Neural progenitor cell (in vitro differentiated cells): ENCODE data around the gene MYRIP. TPM values are rescaled to one million over a fixed set of nuclear protein-coding genes. Genes with fewer than 3 reads are reported as not detected.

ENCODE experiments used
- DNase-seq: peaks from one replicate; pipeline ENCODE4 v3.0.0-alpha.2; 2016; ENCODE audit warnings: low spot score
- H2AFZ ChIP-seq: fragments of 200-600 bp; sonication (generic); replicated peaks from 2 replicates; pipeline ENCODE4 v1.6.1; 2016; ENCODE audit warnings: antibody characterized with exemption
- H3F3A ChIP-seq: fragments of 200-600 bp; sonication (generic); 2 replicates; pipeline ENCODE4 v1.6.1; 2016; ENCODE audit warnings: antibody characterized with exemption, low read depth
- H3K27ac ChIP-seq: fragments of 200-600 bp; sonication (generic); 2 replicates; pipeline ENCODE4 v1.5.1; 2016; ENCODE audit warnings: mild to moderate bottlenecking
- H3K27me3 ChIP-seq: fragments of 200-600 bp; sonication (generic); 2 replicates; pipeline ENCODE4 v1.6.1; 2016; ENCODE audit warnings: mild to moderate bottlenecking, moderate library complexity
- H3K36me3 ChIP-seq: fragments of 200-600 bp; sonication (generic); 2 replicates; pipeline ENCODE4 v1.5.1; 2016
- H3K4me1 ChIP-seq: fragments of 200-600 bp; sonication (generic); 2 replicates; pipeline ENCODE4 v1.6.1; 2016; ENCODE audit warnings: mixed run types
- H3K4me2 ChIP-seq: fragments of 200-600 bp; sonication (generic); 2 replicates; pipeline ENCODE4 v1.6.1; 2016
- H3K4me3 ChIP-seq: fragments of 200-600 bp; sonication (generic); 2 replicates; pipeline ENCODE4 v1.5.1; 2016
- H3K79me2 ChIP-seq: fragments of 200-600 bp; sonication (generic); 2 replicates; pipeline ENCODE4 v1.6.1; 2016; ENCODE audit warnings: low read depth
- H3K9ac ChIP-seq: fragments of 200-600 bp; sonication (generic); 2 replicates; pipeline ENCODE4 v1.6.1; 2016
- H3K9me3 ChIP-seq: fragments of 200-600 bp; sonication (generic); 2 replicates; pipeline ENCODE4 v1.5.1; 2016; ENCODE audit warnings: low read depth
- H4K20me1 ChIP-seq: fragments of 200-600 bp; sonication (generic); 2 replicates; pipeline ENCODE4 v1.6.1; 2016; ENCODE audit warnings: low read depth
- H3K27ac Mint-ChIP-seq: 3 replicates; pipeline ENCODE4 v1.8.0; 2021; ENCODE audit warnings: mixed read lengths
- H3K27me3 Mint-ChIP-seq: 2 replicates; pipeline ENCODE4 v1.8.0; 2022; ENCODE audit warnings: low read depth, mild to moderate bottlenecking, inconsistent platforms, moderate library complexity, mixed read lengths; ENCODE audit not compliant: insufficient read depth
- H3K36me3 Mint-ChIP-seq: 3 replicates; pipeline ENCODE4 v1.8.0; 2021; ENCODE audit warnings: mixed read lengths
- H3K4me1 Mint-ChIP-seq: 3 replicates; pipeline ENCODE4 v1.8.0; 2021; ENCODE audit warnings: mixed read lengths
- H3K4me3 Mint-ChIP-seq: 3 replicates; pipeline ENCODE4 v1.8.0; 2021; ENCODE audit warnings: mild to moderate bottlenecking, moderate library complexity, mixed read lengths
- H3K9me3 Mint-ChIP-seq: 3 replicates; pipeline ENCODE4 v1.8.0; 2020; ENCODE audit warnings: mixed read lengths
- CTCF ChIP-seq: fragments of 200-600 bp; sonication (generic); IDR thresholded peaks from 2 replicates; pipeline ENCODE4 v1.5.1; 2017; ENCODE audit warnings: antibody characterized with exemption, mild to moderate bottlenecking
- EZH2 ChIP-seq: fragments of 200-600 bp; sonication (generic); IDR thresholded peaks from 2 replicates; pipeline ENCODE4 v1.6.1; 2017; ENCODE audit warnings: antibody characterized with exemption, mild to moderate bottlenecking, moderate library complexity
- EZH2phosphoT487 ChIP-seq: fragments of 200-600 bp; sonication (generic); IDR thresholded peaks from 2 replicates; pipeline ENCODE4 v1.6.1; 2017; ENCODE audit warnings: antibody characterized with exemption
- total RNA-seq: library from RNA; depleted of rRNA; stranded (reverse); fragments of >200 nt; gene quantifications from 2 replicates; pipeline ENCODE4 v1.2.3, GENCODE V29; 2015; ENCODE audit warnings: low replicate concordance

The MYRIP gene
- total RNA-seq, 1 donor from 2014 or later = 0.62 TPM

DNA sequence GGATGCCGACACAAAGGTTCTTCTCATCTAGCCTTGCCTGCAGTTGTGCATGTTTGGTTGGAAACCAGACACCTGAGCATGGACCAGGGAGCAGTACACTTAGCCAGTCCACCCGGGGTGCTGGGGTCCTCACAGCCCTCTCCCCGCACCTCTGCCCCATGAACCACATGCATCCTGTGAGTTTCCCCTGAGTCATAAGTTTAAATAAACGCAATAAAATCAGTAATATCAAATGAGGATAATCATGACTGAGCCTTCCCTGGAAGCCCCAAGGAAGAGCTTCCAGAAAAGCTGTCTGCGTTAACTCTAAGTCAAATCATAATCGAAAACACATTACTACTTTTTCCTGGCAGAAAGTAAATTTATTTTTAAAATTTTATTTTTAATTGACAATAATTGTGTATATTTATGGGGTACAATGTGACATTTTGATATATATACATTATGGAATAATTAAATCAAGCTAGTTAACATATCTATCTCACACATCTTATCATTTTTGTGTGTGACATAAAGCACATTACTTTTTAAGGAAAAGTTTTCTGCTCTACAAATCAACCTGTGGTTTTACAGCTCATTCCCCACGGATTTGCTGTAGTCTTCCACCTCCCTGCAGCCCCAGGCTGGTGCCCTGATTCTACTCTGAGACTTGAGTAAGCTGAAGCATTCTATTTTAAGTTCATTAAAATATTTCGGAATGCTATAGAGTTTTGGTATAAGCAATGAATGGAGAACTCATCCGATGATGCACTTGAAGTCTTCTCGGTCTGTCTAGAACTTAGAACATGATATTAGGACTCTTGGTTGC lies 334.1 kb downstream of the MYRIP start:
- Histone ChIP-seq H3F3A (no peaks in the 10 kb centered on the region), H3K9ac (no peak overlapping the region)

DNA sequence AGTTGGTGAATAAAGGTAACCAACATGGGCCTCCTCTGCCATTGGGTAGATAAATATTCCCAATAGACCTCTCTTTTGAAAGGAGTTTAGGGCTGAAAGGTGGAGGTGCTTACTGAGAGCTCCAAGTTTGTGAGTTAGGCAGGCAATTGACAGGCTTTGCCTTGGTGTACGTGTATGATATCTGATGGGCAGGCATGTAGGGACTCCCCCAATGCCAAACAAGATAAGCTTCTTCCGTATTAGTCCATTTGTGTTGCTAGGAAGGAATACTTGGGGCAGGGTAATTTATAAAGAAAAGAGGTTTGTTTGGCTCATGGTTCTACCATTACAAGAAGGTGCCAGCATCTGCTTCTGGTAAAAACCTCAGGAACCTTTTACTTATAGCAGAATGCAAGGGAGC lies 339.4 kb downstream of the MYRIP start:
- H3K4me3 ChIP-seq = no peak overlapping the region
- no peaks in the 10 kb centered on the region for H3K4me1 ChIP-seq
- no peak overlapping the region for H3K4me2 ChIP-seq
- Mint-ChIP-seq H3K9me3 (no peaks in the 10 kb centered on the region), H3K27me3 (no peaks in the 10 kb centered on the region), H3K36me3 (no peaks in the 10 kb centered on the region), H3K4me3 (no peak overlapping the region), H3K27ac (no peak overlapping the region), H3K4me1 (no peaks in the 10 kb centered on the region)
- no peaks in the 10 kb centered on the region for H3K27me3 ChIP-seq
- H3K27ac ChIP-seq = no peak overlapping the region
- no peak overlapping the region for H2AFZ ChIP-seq
- TF ChIP-seq CTCF (no peak), EZH2 (no peak), EZH2phosphoT487 (no peak)
- H3K79me2 ChIP-seq = no peaks in the 10 kb centered on the region
- H3K36me3 ChIP-seq = no peaks in the 10 kb centered on the region
- no peak overlapping the region for H3K9ac ChIP-seq
- H3F3A ChIP-seq = no peaks in the 10 kb centered on the region
- H4K20me1 ChIP-seq = no peaks in the 10 kb centered on the region
- DNase-seq = no peak
- H3K9me3 ChIP-seq = no peaks in the 10 kb centered on the region

More for the DNA sequence above, 334.1 kb downstream of the MYRIP start:
- H3K4me3 Mint-ChIP-seq = no peak overlapping the region
- Histone ChIP-seq H3K27me3 (no peaks in the 10 kb centered on the region), H2AFZ (no peak overlapping the region), H3K4me2 (no peak overlapping the region), H4K20me1 (no peaks in the 10 kb centered on the region), H3K4me3 (no peak overlapping the region), H3K4me1 (no peaks in the 10 kb centered on the region), H3K27ac (no peak overlapping the region), H3K36me3 (no peaks in the 10 kb centered on the region), H3K79me2 (no peaks in the 10 kb centered on the region), H3K9me3 (no peaks in the 10 kb centered on the region)
- H3K27me3 Mint-ChIP-seq = no peaks in the 10 kb centered on the region
- peaks cover 2% of the 10 kb centered on the region for H3K9me3 Mint-ChIP-seq
- no peaks in the 10 kb centered on the region for H3K4me1 Mint-ChIP-seq
- TF ChIP-seq EZH2 (no peak), EZH2phosphoT487 (no peak), CTCF (no peak)
- H3K27ac Mint-ChIP-seq = no peak overlapping the region
- DNase-seq = no peak
- H3K36me3 Mint-ChIP-seq = no peaks in the 10 kb centered on the region

DNA sequence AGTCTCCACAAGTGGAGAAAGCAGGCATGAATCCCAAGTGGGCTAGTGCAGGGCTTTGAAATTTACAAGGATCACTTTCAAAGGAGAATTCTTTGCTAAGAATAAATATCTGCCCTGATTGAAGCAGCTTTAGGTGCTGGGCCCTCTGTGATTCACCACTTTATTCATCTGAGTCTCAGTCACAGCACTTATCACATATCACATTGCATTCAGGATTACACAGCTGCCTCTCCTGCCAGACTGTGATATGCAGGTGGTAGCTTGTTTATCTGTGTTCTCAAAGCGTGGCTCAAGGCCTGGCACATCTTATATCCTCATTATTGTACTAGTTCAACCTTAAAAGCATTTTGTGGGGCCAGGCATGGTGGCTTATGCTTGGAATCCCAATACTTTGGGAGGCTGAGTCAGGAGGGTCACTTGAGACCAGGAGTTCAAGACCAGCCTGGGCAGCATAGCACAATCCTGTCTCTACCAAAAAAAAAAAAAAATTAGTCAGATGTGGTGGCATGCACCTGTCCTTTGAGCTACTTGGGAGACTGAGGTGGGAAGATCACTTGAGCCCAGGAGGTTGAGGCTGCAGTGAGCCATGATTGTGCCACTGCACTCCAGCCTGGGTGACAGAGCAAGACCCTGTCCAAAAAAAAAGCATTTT lies 343.2 kb downstream of the MYRIP start:
- Histone ChIP-seq H3K9ac (no peak overlapping the region), H3K9me3 (no peaks in the 10 kb centered on the region), H3K79me2 (no peaks in the 10 kb centered on the region), H3K27me3 (no peaks in the 10 kb centered on the region), H3K36me3 (no peaks in the 10 kb centered on the region), H3K4me1 (no peaks in the 10 kb centered on the region), H3F3A (no peaks in the 10 kb centered on the region), H2AFZ (no peak overlapping the region), H3K4me3 (no peak overlapping the region), H3K27ac (no peak overlapping the region), H4K20me1 (no peaks in the 10 kb centered on the region), H3K4me2 (no peak overlapping the region)
- DNase-seq = no peak
- TF ChIP-seq EZH2 = no peak
- no peak for TF ChIP-seq CTCF
- TF ChIP-seq EZH2phosphoT487 = no peak
- Mint-ChIP-seq H3K27me3 (no peaks in the 10 kb centered on the region), H3K9me3 (no peaks in the 10 kb centered on the region), H3K27ac (no peak overlapping the region), H3K4me1 (no peaks in the 10 kb centered on the region), H3K4me3 (no peak overlapping the region), H3K36me3 (no peaks in the 10 kb centered on the region)
